KG1 (cell line): ENCODE measurements around the gene AHI1.

Experiments used
- DNase-seq: peaks from one replicate; lab custom pipeline; 2025; lab: John Stamatoyannopoulos, UW

The AHI1 gene

GRCh38 chr6:135325624-135326424, 171.7 kb downstream of the AHI1 start:
- DNase-seq = no peak

GRCh38 chr6:135324531-135324930, 173.0 kb downstream of the AHI1 start:
- DNase-seq = no peak

- DNase-seq = no peak
These were observed 173.6 kb downstream of the AHI1 start for GRCh38 chr6:135323979-135324378.

- DNase-seq = peak; percentile 87
These were observed 174.3 kb downstream of the AHI1 start for GRCh38 chr6:135323202-135323668.

GRCh38 chr6:135322427-135323201, 174.9 kb downstream of the AHI1 start:
- peak; percentile 77 for DNase-seq

- no peak for DNase-seq
These were observed 176.6 kb downstream of the AHI1 start for GRCh38 chr6:135320721-135321621.

- no peak for DNase-seq
These were observed 177.7 kb downstream of the AHI1 start for GRCh38 chr6:135319819-135320218.

- DNase-seq = no peak
These were observed 178.6 kb downstream of the AHI1 start for GRCh38 chr6:135318738-135319469.

GRCh38 chr6:135314543-135314942, 183.0 kb downstream of the AHI1 start:
- no peak for DNase-seq

GRCh38 chr6:135311446-135312200, 185.9 kb downstream of the AHI1 start:
- DNase-seq = no peak

- no peak for DNase-seq
These were observed 187.2 kb downstream of the AHI1 start for GRCh38 chr6:135310291-135310690.

GRCh38 chr6:135306740-135307420, 190.7 kb downstream of the AHI1 start:
- DNase-seq = peak; percentile 28

- no peak for DNase-seq
These were observed 191.4 kb downstream of the AHI1 start for GRCh38 chr6:135306166-135306565.

GRCh38 chr6:135305684-135306083, 191.9 kb downstream of the AHI1 start:
- no peak for DNase-seq

- DNase-seq = no peak
These were observed 192.7 kb downstream of the AHI1 start for GRCh38 chr6:135304883-135305282.

- DNase-seq = no peak
These were observed 196.2 kb downstream of the AHI1 start for GRCh38 chr6:135301304-135301703.

- no peak for DNase-seq
These were observed 197.0 kb downstream of the AHI1 start for GRCh38 chr6:135300576-135300975.

GRCh38 chr6:135299256-135299655, 198.3 kb downstream of the AHI1 start:
- no peak for DNase-seq

- no peak for DNase-seq
These were observed 199.1 kb downstream of the AHI1 start for GRCh38 chr6:135298455-135298854.

GRCh38 chr6:135296715-135297114, 200.8 kb downstream of the AHI1 start:
- DNase-seq = no peak
